HuH-7.5 (cell line): Measurements from ENCODE around the gene TUBD1.
A peak's percentile ranks its signal among the peaks of the same experiment; 100 is the strongest.
"Not testable (repeated sequence)": the region's sequence is repeated elsewhere in the genome, so short reads cannot be mapped to it uniquely, and the experiment has no call there.

Source experiments
- DNase-seq: peaks from one replicate; pipeline ENCODE4 v3.0.0; 2011; ENCODE audit warnings: low spot score

The TUBD1 gene

DNA sequence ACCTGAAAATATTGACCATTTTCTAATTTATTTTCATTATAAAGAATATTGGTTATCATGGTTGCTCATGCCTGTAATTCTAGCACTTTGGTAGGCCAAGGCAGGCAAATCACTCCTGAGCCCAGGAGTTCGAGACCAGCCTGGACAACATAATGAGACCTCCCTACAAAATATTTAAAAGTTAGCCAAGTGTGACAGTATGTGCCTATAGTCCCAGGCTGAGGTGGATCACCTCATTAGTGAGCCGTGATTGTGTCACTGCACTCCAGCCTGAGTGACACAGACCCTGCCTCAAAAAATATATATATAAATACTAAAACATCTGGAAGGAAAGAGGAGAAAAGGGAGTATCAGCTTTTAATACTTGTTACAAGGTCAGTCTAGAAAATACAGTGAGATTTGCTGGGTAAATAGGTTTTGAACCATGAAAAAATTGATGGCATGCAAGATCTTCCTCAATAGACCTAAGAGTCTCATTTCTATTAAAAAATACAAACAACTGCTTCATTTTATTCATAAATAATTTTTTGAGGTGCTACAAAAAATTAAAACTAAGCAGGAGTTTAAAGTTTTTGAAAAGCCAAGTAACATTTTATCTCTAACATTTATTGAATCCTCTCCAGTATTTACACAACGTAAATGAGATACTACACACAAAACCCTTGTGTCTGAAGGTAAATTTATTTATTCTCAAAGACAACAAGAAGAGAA is 47.7 kb downstream of the TUBD1 start:
- DNase-seq = no peak

DNA sequence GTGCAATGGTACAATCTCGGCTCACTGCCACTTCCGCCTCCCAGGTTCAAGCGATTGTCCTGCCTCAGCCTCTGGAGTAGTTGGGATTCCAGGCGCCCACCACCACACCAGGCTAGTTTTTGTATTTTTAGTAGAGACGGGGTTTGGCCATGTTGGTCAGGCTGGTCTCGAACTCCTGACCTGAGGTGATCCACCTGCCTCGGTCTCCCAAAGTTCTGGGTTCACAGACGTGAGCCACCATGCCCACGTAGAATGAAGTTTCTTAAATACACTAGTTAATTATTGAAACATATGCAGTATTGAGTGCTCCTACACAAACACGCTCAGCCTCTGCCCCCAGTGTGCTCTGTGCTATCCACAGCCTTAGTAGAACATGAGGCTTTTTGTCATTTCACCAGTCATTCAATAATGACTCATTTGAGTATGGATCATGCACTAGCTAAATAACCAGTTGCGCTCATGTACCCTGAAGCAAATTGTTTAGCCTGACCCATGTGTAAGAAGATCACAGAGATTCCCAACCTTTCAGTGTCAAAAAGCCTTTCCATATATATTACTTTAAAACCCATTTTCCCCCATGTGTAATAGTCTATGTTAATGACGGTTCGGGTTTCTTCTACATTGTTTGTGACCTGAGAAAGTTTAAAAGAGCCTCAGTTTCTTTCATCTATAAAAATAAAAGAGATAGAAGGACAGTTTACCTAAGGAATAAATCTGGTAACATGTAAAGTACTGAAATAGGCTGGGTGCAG is 49.7 kb downstream of the TUBD1 start:
- DNase-seq = no peak

DNA sequence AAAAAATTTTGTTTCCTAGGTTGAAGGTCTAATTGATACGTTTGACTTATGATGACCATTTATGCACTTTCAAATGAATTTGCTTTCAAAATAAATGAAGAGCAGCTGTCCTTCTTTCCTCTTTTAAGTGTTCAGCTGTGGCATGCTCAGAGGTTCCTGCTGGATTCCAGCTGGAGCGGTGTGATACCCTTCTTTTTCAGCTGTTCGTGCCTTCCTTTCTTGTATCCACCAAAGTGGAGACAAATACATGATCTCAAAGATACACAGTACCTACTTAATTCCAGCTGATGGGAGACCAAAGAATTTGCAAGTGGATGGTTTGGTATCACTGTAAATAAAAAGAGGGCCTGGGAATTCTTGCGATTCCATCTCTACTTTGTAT is 50.9 kb downstream of the TUBD1 start:
- DNase-seq = not testable (repeated sequence)

DNA sequence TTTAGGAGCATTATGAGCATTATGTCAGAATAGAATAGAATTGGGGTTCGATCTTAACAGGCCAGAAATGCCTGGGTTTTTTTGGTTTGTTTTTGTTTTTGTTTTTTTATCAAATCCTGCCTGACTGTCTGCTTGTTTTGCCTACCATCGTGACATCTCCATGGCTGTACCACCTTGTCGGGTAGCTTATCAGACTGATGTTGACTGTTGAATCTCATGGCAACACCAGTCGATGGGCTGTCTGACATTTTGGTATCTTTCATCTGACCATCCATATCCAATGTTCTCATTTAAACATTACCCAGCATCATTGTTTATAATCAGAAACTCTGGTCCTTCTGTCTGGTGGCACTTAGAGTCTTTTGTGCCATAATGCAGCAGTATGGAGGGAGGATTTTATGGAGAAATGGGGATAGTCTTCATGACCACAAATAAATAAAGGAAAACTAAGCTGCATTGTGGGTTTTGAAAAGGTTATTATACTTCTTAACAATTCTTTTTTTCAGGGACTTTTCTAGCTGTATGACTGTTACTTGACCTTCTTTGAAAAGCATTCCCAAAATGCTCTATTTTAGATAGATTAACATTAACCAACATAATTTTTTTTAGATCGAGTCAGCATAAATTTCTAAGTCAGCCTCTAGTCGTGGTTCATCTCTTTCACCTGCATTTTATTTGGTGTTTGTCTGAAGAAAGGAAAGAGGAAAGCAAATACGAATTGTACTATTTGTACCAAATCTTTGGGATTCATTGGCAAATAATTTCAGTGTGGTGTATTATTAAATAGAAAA is 51.5 kb downstream of the TUBD1 start:
- DNase-seq = not testable (repeated sequence)

DNA sequence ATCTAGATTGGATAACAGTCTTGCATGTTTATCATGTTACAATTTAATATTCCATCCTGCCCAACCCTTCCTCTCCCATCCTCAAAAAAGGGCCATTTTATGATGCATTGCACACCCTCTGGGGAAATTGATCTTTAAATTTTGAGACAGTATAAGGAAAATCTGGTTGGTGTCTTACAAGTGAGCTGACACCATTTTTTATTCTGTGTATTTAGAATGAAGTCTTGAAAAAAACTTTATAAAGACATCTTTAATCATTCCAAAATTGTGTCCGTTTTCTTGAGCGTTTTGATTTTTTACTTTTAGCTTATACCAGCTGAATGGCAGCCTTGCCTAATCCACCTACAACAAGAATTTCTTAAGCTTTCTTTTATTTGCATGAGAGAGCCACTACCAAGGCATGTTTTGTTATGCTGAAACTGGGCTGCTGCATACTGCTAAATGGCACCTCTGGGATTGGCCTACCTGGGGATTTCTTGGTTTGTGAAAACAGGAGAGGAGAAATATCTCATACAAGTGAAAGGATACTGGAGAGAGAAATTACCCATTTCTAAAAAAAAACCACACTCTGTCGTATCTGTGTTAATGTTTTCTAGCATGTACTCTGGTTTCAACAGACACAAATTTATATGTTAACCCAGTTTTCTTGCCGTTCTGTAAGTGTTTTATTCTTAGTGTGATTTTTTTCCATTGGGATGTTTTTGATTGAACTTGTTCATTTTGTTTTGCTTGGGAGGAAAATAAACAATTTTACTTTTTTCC is 52.2 kb downstream of the TUBD1 start:
- DNase-seq = no peak

DNA sequence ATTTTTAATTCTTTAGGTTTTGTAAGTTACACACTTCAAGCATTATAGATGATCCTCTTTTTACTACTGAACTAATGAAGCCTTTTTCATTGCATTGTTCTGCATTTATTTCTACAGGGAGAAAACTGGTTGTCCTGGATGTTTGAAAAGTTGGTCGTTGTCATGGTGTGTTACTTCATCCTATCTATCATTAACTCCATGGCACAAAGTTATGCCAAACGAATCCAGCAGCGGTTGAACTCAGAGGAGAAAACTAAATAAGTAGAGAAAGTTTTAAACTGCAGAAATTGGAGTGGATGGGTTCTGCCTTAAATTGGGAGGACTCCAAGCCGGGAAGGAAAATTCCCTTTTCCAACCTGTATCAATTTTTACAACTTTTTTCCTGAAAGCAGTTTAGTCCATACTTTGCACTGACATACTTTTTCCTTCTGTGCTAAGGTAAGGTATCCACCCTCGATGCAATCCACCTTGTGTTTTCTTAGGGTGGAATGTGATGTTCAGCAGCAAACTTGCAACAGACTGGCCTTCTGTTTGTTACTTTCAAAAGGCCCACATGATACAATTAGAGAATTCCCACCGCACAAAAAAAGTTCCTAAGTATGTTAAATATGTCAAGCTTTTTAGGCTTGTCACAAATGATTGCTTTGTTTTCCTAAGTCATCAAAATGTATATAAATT is 53.0 kb downstream of the TUBD1 start:
- no peak for DNase-seq

DNA sequence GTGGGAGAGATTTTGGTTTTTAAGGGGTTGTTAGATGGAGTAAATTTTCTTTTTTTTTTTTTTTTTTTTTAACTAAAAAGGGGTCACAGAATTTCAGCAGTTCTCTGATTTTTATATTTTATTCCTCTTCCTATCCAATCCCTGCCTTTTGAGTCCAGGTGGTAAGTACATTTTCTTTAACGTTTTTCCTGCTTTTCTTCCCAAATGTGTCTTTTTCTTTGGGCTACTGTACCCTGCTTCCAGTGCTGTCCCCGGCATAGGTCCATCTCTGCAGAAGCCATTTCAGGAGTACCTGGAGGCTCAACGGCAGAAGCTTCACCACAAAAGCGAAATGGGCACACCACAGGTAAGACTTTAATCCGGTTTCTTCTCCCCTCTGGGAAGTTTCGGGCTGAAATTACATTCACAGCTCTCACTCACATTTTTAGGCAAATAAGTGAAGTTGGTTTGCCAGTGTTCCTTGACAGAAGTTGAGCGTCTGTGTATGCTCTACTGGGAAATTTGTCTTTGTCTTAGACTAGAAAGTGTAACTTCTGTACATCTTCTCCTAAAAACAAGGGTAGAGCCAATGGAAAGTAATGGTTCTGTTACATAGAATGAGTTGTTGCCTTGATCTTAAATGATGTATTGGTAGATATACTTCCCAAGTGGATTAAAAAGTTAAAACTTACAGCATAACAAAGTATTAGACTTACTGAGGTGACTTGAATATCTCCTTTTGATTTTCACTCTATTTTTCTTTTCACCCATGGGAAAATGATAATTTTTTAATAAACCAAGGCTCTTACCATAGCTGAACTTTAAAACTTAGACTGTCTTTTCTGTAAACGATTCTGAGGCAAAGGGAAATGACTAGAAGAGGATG is 54.5 kb downstream of the TUBD1 start:
- no peak for DNase-seq

DNA sequence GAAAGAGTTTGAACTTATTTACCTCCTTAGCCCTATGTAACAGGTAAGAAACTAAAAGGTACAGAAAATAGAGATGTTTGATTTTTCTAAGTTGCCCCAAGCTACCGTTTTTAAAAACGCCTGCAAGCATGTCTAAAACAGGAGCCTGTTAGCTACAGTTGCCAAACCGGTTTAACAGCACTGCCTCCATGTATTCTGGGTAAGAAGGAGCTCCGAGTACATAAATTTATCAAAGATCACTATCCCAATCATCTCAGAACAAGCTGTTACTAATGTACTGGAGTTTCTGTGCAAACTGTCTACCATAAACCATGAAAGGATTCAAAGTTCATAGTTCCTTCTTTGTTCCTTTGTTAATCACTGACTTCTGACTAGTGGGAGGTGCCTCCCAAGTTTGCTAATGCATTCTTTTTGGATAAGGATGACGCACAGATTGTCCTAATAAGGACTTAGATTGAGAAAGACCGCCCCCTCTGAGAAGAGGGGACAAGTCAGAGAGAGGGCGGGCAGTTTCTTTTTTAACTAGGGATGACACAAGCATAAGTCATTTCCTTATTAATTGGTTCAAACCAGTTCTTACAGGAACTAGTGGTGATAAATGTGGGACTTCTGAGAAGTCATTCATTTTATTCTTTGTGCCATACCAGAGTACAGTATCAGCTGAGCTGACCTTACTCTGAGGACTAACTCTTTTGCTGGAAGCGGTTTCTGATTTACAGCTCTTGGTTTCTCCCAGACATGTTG is 55.3 kb downstream of the TUBD1 start:
- peak; percentile 88 for DNase-seq

DNA sequence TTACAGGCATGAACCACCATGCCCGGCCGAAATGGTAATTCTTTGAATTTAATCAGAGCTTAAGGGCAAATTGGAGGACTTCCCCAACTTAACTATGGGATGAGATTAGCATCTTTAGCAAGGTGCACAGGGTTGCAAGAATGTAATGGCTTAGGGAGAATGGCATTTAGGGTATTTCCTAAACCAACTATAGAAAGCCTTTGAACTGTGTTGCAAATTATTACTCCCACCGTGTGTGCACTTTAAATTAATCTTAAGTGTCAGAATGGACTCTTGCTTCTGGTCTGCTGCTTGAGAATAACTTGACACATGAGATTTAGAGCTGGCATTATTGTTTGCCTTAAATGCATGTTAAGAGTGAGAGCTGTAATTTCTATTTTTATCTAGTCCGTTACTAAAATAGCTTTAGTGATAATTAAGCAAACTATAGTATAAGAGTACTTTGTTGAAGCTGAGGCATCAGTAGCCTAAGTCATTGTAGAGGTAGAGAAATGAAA is 59.8 kb downstream of the TUBD1 start:
- DNase-seq = no peak

DNA sequence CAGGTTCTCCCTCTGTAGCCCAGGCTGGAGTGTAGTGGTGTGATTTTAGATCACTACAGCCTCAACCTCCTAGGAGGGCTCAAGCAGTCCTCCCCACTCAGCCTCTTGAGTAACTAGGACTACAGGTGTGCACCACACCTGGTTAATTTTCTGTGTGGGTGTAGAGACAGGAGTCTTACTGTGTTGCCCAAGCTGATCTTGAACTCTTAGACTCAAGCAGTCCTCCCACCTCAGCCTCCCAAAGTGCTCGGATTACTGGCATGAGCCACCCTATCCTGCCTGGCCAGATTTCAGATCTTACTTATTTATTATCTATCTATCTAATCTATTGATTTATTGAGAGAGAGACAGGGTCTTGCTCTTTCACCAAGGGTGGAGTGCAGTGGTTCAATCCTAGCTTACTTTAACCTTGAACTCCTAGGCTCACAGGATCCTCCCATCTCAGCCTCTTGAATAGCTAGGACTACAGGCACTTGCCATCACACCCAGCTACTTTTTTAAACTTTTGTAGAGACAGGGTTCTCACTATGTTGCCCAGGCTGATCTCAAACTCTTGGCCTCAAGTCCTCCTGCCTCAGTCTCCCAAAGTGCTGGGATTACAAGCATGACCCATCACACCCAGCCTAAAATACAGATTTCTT is 61.8 kb downstream of the TUBD1 start:
- no peak for DNase-seq

DNA sequence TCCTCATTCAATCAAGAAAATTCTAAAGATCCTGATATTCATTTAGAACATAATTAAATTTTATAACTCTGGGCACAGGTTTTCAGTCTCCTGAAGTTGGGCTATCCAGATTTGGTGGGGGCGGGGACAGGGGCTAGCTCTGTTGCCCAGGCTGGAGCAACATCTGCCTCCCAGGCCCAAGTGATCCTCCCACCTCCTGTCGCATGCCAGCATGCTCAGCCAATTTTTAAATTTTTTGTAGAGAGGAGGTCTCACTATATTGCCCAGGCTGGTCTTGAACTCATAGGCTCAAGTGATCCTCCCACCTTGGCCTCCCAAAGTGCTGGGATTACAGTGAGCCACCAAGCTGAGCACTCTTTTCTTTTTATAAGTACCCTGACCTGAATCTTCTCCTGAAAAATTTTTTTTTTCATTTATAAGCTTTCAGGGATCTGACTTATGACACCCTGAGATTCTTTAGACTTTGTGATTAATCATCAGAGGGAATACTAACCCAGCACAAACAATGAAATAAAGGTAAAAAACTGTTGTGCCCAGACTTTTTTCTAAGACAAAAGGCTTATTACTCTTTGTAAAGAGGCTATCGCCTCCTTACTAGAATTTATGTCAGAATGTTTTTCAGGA is 62.6 kb downstream of the TUBD1 start:
- no peak for DNase-seq

DNA sequence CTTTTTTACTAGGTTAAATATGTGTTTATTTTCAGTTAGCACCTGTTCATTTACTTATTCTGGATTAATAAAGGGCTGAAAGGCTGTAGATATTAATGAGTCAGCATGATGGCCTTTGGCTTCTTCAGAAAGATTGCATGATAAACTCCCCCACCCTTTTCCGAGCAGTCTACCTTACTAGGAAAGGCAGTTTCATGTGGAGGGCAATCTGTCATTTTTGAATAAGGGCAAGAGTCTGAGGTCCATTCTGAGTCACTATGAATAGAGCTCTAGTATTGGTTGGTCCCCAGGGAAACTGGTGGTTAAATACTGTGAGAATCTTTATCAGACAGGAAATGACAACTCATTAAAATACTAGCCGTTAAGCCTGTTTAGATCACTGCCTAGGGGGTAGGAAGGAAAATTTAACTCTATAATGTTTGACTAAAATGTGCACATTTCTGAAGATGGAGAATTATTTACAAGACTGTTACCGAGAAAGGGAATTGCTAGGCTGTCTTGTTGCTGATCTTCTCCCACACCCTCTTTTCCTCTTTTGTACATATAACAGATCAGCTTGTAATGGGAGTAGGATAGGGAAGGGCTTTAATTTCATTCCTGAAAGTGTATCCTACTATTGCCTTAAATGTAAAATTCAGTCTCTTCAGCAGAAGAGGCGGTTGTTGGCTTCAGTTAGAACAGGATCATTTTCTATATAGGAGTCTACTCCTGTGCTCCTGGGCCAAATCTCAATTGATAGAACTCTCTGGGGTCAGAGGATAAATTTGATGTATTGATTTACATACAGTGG is 63.3 kb downstream of the TUBD1 start:
- no peak for DNase-seq

DNA sequence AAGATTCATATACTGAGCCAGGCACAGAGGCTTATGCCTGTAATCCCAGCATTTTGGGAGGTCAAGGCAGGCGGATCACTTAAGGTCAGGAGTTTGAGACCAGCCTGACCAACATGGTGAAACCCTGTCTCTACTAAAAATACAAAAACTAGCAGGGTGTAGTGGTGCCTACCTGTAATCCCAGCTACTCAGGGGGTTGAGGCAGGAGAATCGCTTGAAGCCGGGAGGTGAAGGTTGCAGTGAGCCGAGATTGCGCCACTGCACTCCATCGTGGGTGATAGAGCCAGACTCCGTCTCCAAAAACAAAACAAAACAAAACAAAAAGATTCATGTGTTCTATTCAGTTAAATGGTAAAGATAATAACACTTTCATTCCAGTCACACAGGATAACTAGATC is 63.9 kb downstream of the TUBD1 start:
- not testable (repeated sequence) for DNase-seq

DNA sequence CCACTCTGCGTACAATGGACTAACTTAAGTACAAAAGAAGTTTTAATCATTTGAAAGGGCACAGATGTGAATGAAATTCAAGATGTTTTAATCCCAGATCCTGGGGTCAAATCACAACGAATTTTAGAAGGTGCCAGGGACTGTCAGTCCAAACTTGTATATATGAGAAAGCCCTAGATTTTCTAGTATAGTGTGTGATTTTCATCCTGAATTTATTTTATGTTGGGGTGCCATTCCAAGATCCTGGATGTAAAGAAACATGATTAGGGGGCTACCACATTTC is 64.3 kb downstream of the TUBD1 start:
- DNase-seq = no peak

DNA sequence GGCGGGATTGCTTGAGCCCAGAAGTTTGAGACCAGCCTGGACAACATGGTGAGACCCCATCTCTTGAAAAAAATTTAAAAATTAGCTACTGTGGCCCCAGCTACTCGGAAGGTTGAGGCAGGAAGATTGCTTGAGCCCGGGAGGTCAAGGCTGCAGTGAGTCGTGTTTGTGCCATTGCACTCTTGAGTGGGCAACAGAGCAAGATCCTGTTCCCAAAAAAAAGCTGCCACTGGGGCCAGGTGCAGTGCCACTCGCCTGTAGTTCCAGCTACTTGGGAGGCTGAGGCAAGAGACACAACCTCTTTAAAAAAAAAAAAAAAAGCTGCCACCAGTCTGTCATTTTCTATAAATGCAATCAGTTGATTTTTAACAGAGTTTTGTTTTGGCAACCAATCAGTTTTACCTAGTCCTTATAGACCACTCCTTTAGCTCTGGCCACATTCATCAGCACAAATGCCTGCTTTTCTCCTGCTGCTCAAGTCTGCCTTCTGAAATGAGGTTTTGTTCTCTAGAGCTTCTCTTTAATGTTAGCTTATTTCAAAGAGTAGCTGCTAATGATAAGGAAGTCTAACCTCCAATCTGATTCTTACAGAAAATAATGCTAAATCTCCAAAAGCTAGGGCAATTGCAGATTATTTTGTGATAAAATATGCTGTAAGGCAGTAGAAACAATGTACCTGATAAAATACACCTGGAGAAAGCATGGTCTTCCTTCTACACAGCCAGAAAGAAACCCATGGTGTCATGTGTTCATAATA is 64.8 kb downstream of the TUBD1 start:
- DNase-seq = no peak

DNA sequence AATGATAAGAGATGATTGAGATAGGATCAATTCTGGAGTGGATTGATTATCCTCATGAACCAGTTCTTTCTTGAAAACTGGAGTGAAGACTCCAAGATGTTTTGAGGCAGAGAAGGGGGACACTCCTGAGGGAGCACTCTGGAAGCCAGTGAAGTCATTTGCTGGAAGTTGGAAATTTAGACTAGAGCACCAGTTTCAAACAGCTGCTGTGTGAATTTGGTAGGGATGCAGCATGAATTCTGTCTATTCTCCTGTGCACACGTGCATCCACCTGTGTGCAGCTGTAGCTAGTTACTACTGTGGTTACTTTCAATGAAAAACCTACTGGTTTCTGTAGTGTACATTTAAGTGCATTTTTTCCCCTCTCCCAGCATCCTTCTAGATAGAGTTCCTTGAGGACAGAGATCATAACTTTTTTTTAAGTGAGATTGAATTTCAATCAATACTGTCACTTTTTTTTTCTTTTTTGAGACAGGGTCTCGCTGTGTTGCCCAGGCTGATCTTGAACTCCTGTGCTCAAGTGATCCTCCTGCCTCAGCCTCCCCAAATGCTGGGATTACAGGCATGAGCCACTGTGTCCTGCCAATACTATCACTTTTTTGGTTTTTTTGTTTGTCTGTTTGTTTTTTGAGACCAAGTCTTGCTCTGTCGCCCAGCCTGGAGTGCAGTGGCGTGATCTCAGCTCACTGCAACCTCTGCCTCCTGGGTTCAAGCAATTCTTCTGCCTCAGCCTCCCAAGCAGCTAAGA is 65.9 kb downstream of the TUBD1 start:
- DNase-seq = no peak
